ENCODE measurements around the gene TRAF3IP1. TPM values are rescaled to one million over a fixed set of nuclear protein-coding genes. Genes with fewer than 3 reads are reported as not detected.

TRAF3IP1 gene
- total and polyA plus RNA-seq, 2 of the 13 experiments (the other 11 are each of a cell fraction or from before 2014, with no cell fraction given), result 4.1 to 12.9 TPM

- 0 out of 2 replicates have a peak, but pooled peaks have one; percentile 73 for TF ChIP-seq RELA (CRISPR knock-in tag; IDR thresholded peaks at IDR 0.05)
- TF ChIP-seq TMF1 (CRISPR knock-in tag; IDR thresholded peaks at IDR 0.05; ENCODE audit: low read depth), result peak; percentile 93
- TF ChIP-seq DPF2 (CRISPR knock-in tag; IDR thresholded peaks at IDR 0.05; ENCODE audit: borderline replicate concordance, low read depth), result no peak
- TF ChIP-seq ZNF839 (CRISPR knock-in tag; IDR thresholded peaks at IDR 0.05; ENCODE audit: borderline replicate concordance), result 0 out of 2 replicates have a peak, but pooled peaks have one; percentile 2
- no peak for TF ChIP-seq SMAD1 (CRISPR knock-in tag; IDR thresholded peaks at IDR 0.05; ENCODE audit: borderline replicate concordance, low read depth)
- peak; percentile 59 to 91; a peak in 2 of 4 replicates for TF ChIP-seq KLF16 (CRISPR knock-in tag; IDR thresholded peaks at IDR 0.05)
- TF ChIP-seq MTERF4 (CRISPR knock-in tag; IDR thresholded peaks at IDR 0.05), result no peak; the same call in 1 of the 2 replicates
- peak; percentile 30; the same call in 1 of the 2 replicates for TF ChIP-seq ZNF773 (CRISPR knock-in tag; IDR thresholded peaks at IDR 0.05; ENCODE audit: borderline replicate concordance)
- peak; percentile 9; the same call in 1 of the 2 replicates for TF ChIP-seq ZNF350 (CRISPR knock-in tag; IDR thresholded peaks at IDR 0.05; ENCODE audit: borderline replicate concordance, low read depth)
- TF ChIP-seq ZFP41 (CRISPR knock-in tag; IDR thresholded peaks at IDR 0.05; ENCODE audit: borderline replicate concordance), result peak; percentile 17; the same call in 1 of the 2 replicates
- peak; percentile 96 for TF ChIP-seq HDAC1 (CRISPR knock-in tag; IDR thresholded peaks at IDR 0.05)
- no peak for TF ChIP-seq RFX3 (CRISPR knock-in tag; IDR thresholded peaks at IDR 0.05)
- no peak for TF ChIP-seq ZNF747 (CRISPR knock-in tag; IDR thresholded peaks at IDR 0.05; ENCODE audit: borderline replicate concordance)
- TF ChIP-seq ZNF558 (CRISPR knock-in tag; IDR thresholded peaks at IDR 0.05; ENCODE audit: borderline replicate concordance), result no peak; the same call in 1 of the 2 replicates
- TF ChIP-seq FOXO4 (CRISPR knock-in tag; conservative IDR thresholded peaks at IDR 0.05), result no peak
- peak; percentile 100 for TF ChIP-seq SAP130 (CRISPR knock-in tag; IDR thresholded peaks at IDR 0.05; ENCODE audit: low read depth)
- TF ChIP-seq TEF (CRISPR knock-in tag; IDR thresholded peaks at IDR 0.05), result peak; percentile 96
- TF ChIP-seq ZBTB20 (CRISPR knock-in tag; IDR thresholded peaks at IDR 0.05; ENCODE audit: borderline replicate concordance, low read depth), result no peak; the same call in 1 of the 2 replicates
- TF ChIP-seq TGIF2 (CRISPR knock-in tag; IDR thresholded peaks at IDR 0.05), result 0 out of 2 replicates have a peak, but pooled peaks have one; percentile 54
- peak; percentile 36; the same call in 1 of the 2 replicates for TF ChIP-seq ZNF766 (CRISPR knock-in tag; IDR thresholded peaks at IDR 0.05; ENCODE audit: borderline replicate concordance)
- no peak for TF ChIP-seq ZNF337 (CRISPR knock-in tag; IDR thresholded peaks at IDR 0.05; ENCODE audit: borderline replicate concordance, low read depth)
- TF ChIP-seq ISL2 (CRISPR knock-in tag; IDR thresholded peaks at IDR 0.05), result peak; percentile 58
- no peak for TF ChIP-seq WIZ (CRISPR knock-in tag; IDR thresholded peaks at IDR 0.05)
- peak; percentile 97 for TF ChIP-seq PBX2 (CRISPR knock-in tag; IDR thresholded peaks at IDR 0.05)
- no peak; the same call in 1 of the 2 replicates for TF ChIP-seq ZNF343 (CRISPR knock-in tag; IDR thresholded peaks at IDR 0.05)
Observed at GRCh38 chr2:238288650-238289573, 31.4 kb upstream of the TRAF3IP1 start (continued).
